Measurements from ENCODE around the gene THAP9. TPM values are rescaled to one million over a fixed set of nuclear protein-coding genes. Genes with fewer than 3 reads are reported as not detected.
"Not testable (repeated sequence)": the region's sequence is repeated elsewhere in the genome, so short reads cannot be mapped to it uniquely, and the experiment has no call there.

THAP9 gene, protein sequence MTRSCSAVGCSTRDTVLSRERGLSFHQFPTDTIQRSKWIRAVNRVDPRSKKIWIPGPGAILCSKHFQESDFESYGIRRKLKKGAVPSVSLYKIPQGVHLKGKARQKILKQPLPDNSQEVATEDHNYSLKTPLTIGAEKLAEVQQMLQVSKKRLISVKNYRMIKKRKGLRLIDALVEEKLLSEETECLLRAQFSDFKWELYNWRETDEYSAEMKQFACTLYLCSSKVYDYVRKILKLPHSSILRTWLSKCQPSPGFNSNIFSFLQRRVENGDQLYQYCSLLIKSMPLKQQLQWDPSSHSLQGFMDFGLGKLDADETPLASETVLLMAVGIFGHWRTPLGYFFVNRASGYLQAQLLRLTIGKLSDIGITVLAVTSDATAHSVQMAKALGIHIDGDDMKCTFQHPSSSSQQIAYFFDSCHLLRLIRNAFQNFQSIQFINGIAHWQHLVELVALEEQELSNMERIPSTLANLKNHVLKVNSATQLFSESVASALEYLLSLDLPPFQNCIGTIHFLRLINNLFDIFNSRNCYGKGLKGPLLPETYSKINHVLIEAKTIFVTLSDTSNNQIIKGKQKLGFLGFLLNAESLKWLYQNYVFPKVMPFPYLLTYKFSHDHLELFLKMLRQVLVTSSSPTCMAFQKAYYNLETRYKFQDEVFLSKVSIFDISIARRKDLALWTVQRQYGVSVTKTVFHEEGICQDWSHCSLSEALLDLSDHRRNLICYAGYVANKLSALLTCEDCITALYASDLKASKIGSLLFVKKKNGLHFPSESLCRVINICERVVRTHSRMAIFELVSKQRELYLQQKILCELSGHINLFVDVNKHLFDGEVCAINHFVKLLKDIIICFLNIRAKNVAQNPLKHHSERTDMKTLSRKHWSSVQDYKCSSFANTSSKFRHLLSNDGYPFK
- 0.84 and 8.5 TPM in 2 replicates for total RNA-seq (2014; rRNA removed; shearing (Covaris generic); ENCODE audit: low replicate concordance)

DNA sequence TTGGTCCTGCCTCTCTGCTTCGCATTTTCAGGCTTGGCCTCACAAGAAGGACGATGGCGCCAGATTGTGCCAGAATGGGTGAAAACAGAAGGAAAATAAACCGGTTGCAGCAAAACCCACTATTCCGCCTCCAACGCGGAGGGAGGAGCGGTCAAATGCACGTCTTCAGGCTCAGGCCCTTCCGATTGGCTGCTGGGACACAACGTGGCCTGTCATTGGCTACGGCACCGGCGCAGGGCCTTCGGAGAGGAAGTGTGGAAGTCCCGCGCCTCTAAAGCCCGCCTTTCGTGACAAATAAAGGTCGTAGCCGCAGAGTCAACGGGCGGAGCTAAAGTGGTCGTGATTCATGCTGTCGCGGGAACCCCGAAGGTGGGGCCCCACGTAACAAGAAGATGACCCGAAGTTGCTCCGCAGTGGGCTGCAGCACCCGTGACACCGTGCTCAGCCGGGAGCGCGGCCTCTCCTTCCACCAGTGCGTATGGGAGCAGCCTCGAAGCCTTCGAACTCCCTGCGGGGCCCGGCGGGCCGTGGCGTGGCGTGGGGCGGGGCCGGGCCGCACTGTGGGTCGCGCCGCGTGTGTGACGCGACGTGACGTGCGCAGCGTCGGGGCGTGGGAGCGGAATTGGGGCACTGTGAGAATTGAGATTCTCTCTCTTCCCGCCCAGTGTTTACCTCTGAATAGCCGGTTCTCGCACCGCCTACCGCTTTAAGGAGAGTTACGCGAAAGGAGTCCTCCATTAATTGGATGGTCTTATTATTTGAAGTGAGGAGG is at the start of gene THAP9:
THAP9 (plus strand) TSS at position 325 of the 772 bp plus-strand sequence; CDS start at position 393, 68 bp downstream.
- DNase-seq (ENCODE audit: low read depth): peak; percentile 98
- in situ Hi-C loops (cut with HindIII; ENCODE audit: low pct_unique_long_range_greater_than_20kb, low sequenced_read_pairs): no loop called here

DNA sequence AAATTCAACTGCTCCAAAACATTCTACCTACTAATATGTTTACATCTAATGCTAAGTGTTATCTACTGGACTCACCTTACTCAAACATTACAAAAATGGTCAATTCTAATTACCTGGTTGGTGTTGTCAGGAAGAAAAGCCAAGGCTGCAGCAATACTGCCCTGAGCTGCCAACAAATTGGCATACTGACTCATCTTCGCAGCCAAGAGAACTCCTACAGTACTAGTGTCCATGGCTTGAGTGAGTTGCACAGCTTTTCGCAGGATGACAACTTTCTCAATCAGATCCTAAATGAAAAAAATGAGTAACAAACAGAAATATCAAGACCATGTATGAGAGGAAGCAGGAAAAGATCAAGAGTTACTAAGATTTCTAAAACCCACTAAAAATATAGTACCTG is 49.2 kb upstream of the THAP9 start:
- in situ Hi-C loops (cut with HindIII; ENCODE audit: low pct_unique_long_range_greater_than_20kb, low sequenced_read_pairs): no loop called here
- no peak for DNase-seq (ENCODE audit: low read depth)

DNA sequence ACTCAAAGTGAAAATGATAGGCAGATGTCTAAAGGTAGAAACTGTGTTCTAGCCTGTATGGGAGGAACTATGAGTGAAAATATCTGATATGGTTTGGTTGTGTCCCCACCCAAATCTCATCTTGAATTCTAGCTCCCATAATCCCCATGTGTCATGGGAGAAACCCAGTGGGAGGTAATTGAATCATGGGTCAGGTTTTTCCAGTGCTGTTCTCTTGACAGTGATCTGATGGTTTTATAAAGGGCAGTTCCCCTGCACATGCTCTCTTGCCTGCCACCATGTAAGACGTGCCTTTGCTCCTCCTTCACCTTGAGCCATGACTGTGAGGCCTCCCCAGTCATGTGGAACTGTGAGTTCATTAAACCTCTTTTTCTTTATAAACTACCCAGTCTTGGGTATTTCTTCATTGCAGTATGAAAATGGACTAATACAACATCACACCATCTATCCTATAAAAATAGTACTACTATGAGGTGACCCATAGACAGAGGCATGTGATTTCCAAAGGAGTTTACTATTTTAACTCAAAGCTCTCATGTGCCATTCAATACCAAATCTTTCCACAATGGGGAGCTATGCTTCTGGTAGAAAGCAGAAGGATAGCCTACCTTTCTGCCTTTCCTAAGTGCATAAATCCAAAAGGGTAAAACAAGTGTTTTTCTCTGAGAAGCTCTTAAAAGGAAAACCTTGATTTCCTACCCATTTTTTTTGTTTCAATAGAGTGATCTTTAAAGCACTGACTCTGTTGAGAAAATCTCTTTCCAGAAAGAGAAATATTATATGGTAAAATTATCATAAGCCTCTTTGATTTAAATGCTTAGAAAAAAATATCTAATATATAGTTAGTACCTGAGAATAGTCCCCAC is 48.4 kb upstream of the THAP9 start:
- in situ Hi-C loops (cut with HindIII; ENCODE audit: low pct_unique_long_range_greater_than_20kb, low sequenced_read_pairs): no loop called here
- DNase-seq (ENCODE audit: low read depth): no peak

DNA sequence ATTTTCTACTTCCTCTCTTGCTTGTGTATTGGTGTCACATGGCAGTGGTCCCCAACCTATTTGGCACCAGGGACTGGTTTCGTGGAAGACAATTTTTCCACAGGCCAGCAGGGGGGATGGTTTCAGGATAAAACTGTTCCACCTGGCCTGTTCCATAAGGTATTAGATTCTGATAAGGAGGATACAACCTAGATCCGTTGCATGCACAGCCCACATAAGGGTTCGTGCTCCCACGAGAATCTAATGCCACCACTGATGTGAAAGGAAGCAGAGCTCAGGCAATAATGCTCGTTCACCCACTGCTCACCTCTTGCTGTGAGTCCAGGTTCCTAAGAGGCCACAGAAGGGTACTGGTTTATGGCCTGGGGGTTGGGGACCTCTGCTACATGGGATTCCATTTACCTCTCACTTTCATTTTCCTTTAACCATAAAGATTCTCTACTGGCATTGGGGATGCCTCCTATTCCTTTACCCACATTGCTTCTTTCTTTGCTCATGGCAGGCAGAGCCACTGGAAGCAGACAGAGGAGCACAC is 47.7 kb upstream of the THAP9 start:
- in situ Hi-C loops (cut with HindIII; ENCODE audit: low pct_unique_long_range_greater_than_20kb, low sequenced_read_pairs): no loop called here
- DNase-seq (ENCODE audit: low read depth): no peak

DNA sequence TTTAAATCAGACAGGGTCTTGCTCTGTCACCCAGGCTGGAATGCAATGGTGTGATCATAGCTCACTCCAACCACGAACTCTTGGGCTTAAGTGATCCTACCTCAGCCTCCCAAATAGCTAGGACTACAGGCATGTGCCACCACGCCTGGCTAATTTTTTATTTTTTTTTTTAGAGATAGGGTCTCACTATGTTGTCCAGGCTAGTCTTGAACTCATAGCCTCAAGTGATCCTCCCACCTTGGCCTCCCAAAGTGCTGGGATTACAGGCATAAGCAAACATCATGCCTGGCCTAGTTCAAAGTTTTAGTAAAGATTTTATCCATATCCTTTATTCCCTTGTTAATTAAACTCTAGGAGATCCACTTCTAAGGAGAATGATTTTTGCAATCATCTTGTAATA is 40.0 kb upstream of the THAP9 start:
- in situ Hi-C loops (cut with HindIII; ENCODE audit: low pct_unique_long_range_greater_than_20kb, low sequenced_read_pairs); DNase-seq (ENCODE audit: low read depth): not testable (repeated sequence)

DNA sequence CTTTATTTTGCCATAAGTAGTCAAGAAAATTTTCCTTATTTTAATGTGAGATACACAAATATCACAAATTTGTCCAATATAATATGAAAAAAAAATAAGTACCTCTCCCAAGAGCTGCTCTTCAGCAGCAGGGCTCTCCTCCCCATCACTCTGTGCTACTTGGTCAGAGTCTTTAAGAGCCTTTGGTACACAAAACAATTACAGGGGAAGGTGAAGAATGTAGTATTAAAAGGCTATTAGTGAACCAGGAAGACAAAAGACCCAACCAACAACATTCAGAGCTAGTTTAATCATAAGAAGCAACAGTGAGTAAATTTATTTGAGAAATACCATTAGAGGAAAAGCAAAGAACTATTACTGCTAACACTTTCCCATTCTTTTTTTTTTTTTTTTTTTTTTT is 39.0 kb upstream of the THAP9 start:
- in situ Hi-C loops (cut with HindIII; ENCODE audit: low pct_unique_long_range_greater_than_20kb, low sequenced_read_pairs): no loop called here
- DNase-seq (ENCODE audit: low read depth): no peak

DNA sequence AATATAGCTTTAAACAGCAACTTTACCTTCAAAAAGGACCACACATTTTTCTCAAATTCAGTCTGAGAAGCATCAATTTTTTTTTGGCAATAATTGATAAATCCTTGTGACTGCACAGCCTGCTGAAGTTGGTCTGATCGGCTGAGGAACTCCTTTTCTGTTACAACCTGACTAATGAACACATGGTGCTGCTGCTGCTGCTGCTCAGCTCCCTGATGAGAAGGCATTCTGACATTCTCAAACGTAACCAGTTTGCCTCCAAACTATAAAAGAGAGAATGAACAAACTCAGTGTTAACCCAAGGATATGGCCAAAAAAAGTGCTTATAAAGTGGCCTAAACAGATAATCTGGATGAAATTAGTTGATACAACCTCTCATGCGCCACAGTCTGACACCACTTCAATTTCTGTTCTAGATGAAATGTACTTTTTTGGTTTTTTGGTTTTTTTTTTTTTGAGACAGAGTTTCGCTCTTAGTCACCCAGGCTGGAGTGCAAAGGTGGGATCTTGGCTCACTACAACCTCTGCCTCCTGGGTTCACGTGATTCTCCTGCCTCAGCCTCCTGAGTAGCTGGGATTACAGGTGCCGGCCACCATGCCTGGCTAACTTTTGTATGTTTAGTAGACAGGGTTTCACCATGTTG is 36.1 kb upstream of the THAP9 start:
- in situ Hi-C loops (cut with HindIII; ENCODE audit: low pct_unique_long_range_greater_than_20kb, low sequenced_read_pairs): no loop called here
- no peak for DNase-seq (ENCODE audit: low read depth)

DNA sequence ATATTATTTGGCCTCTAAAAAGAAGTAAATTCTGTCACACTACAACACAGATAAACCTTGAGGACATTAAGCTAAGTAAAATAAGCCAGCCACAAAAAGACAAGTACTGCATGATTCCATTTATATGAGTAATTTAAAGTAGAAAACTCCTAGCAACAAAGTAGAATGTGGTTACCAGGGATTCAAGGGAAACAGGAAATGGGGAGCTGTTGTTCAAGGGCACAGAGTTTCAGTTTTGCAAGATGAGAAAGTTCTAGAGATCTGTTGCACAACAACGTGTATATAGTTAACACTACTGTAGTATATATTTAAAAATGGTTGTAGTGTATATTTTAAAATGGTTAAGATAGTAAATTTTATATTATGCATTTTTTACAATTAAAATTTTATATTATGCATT is 34.9 kb upstream of the THAP9 start:
- DNase-seq (ENCODE audit: low read depth): no peak
- in situ Hi-C loops (cut with HindIII; ENCODE audit: low pct_unique_long_range_greater_than_20kb, low sequenced_read_pairs): no loop called here

DNA sequence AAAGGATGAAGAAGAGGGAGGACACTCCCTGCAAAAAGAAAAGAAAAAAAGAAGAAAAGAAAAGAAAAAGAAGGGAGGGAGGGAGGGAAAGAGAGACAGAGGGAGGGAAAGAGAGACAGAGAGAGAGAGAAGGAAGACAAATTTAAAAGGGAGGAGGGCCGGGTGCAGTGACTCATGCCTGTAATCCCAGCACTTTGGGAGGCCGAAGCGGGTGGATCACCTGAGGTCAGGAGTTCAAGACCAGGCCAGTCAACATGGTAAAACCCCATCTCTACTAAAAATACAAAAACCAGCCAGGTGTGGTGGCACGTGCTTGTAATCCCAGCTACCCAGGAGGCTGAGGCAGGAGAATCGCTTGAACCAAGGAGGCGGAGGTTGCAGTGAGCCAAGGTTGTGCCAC is 34.5 kb upstream of the THAP9 start:
- DNase-seq (ENCODE audit: low read depth); in situ Hi-C loops (cut with HindIII; ENCODE audit: low pct_unique_long_range_greater_than_20kb, low sequenced_read_pairs): not testable (repeated sequence)

DNA sequence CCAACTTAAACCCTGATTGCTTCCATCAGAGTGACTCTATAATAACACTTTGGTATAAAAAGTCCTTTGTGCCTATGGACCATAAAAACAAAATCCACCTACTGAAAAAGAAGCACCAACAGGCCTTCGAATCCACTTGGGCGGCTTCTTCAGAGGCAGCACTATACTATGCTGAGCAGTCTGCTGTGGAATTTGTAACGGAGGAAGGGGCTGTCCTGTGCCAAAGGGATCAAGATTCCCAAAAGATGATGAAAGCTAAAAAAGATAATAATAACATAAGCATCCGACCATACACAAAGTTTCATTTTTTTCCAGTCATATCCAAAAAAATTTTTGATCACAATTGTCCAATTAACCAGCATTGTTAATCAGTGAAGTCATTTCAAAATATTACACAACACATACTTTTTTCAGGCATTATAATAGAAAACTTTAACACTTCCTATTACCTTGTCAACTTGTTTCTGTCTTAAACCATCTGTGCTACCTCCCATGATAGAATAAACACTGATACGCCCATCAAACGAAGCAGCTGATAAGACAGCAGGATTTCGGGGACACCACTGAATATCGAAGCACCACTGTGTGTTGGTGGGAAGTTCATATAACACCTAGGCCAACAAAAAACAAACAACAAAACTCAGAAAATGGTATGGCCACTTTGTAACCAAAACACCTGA is 33.7 kb upstream of the THAP9 start:
- no peak for DNase-seq (ENCODE audit: low read depth)
- in situ Hi-C loops (cut with HindIII; ENCODE audit: low pct_unique_long_range_greater_than_20kb, low sequenced_read_pairs): no loop called here

DNA sequence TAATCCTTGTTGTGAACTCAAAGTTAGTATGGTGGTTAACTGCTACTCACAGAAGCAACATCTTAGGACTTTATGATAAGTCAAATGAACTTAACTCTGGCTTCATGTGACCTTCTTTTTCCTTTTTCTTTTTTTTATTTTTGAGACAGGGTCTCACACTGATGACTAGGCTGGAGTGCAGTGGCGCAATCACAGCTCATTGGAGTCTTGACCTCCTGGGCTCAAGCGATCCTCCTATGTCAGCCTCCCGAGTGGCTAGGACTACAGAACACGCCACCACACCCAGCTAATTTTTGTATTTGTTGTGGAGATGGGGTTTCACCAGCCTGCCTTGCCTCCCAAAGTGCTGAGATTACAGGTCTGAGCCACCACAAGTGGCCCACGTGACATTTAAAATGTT is 32.0 kb upstream of the THAP9 start:
- in situ Hi-C loops (cut with HindIII; ENCODE audit: low pct_unique_long_range_greater_than_20kb, low sequenced_read_pairs): no loop called here
- DNase-seq (ENCODE audit: low read depth): no peak

DNA sequence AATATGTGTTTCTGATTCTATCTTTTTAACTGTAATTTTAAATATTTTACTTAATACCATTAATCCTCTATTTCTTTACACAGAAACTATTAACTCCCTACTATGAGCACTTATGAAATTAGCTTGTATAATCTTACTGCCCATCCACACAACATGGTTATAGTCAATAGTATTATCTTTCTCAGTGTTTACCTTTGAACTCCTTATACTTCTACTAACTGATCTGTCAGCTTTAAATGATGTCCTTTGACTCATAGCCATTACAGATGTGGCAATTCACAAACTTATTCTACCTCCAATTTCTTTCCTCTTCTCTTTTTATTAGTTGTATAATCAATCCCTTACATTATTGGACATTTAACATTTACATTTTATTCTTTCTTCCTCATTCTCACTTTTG is 15.1 kb upstream of the THAP9 start:
- no peak for DNase-seq (ENCODE audit: low read depth)
- in situ Hi-C loops (cut with HindIII; ENCODE audit: low pct_unique_long_range_greater_than_20kb, low sequenced_read_pairs): no loop called here

DNA sequence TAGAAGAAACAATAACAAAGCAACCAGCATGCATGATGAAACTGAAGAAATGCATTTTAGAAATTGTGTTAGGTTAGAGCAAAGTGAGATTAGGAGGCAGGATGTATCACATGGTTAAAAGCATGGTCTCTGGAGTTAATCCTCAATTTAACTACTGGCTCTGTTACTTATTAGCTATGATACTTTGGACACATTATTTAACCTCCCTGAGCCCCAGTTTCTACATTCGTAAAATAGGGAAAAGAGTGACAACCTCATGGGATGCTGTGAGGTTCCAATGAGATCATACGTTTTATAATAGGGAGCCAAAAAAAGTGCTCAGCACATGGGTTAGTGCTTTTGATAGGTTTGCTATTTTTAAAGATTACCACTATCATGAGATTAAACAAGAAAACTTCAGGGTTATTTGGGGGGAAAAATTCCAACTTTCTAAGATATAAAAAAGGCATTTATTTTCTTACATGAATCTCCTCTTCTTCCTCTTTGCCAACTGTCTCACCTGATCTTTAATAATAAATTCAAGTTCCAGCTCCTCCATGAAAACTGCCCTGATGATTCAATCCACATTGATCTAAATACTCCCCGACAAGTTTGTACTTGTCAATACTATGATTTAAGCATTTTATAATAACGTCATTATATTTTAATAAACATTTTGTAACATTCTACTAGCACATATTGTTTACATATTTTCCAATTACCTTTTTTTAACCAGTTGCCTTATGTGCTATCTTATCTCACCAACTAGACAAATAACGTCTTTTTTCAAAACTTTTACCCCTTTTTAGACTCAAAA is 14.2 kb upstream of the THAP9 start:
- no peak for DNase-seq (ENCODE audit: low read depth)
- in situ Hi-C loops (cut with HindIII; ENCODE audit: low pct_unique_long_range_greater_than_20kb, low sequenced_read_pairs): no loop called here

DNA sequence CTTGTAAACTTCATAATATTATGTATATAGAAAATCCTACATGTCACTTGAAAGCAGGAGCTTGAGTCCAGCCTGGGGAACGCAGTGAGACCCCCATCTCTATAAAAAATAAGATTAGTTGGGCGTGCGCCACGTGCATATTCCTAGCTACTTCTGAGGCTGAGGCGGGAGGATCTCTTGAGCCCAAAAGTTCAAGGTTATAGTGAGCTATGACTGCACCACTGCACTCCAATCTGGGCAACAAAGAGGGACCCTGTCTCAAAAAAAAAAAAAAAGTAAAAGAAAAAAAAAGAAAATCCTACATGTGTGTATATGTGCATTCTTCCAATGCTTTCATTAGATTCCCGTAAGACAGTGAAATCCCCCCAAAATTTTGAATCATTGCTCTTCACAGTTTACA is 11.2 kb upstream of the THAP9 start:
- in situ Hi-C loops (cut with HindIII; ENCODE audit: low pct_unique_long_range_greater_than_20kb, low sequenced_read_pairs): no loop called here
- no peak for DNase-seq (ENCODE audit: low read depth)

DNA sequence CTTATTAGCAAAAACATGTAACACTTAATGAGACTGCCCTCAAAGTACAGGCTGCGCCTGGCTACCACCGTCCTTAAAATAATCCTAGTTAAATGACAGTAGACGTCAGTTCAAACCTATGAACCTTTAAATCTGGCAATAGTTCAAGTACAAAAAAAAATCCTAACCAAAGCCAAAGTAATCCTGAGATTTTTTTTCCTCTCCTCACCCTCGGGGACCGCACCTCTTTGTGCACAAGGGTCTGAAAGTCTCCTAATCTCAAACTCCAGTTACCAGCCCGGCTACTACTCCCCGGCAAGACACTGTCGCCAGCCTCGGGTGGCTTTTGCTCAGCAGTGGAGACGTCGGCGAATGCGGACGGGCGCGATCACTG is 10.0 kb upstream of the THAP9 start:
- in situ Hi-C loops (cut with HindIII; ENCODE audit: low pct_unique_long_range_greater_than_20kb, low sequenced_read_pairs): no loop called here
- no peak for DNase-seq (ENCODE audit: low read depth)
